Endothelial cell of umbilical vein (primary cell): Measurements from ENCODE around the gene LRP1B. TPM values are rescaled to one million over a fixed set of nuclear protein-coding genes. Genes with fewer than 3 reads are reported as not detected.

Experiments used
- BruUV-seq: library from RNA; stranded (reverse); fragments of 400-500 nt; replicated peaks from 2 replicates; lab custom pipeline; 2021; lab: Mats Ljungman, UMichigan
- CTCF ChIA-PET: fragments of 300-600, 350-600 bp; sonication (Branson Sonifier 250); formaldehyde crosslinking; loops from one replicate; lab custom pipeline; 2021; ENCODE audit warnings: antibody characterized with exemption, inconsistent platforms; lab: Charles Lee
- POLR2A ChIA-PET: fragments of 300-600, 350-600 bp; sonication (Branson Sonifier 250); formaldehyde crosslinking; loops from one replicate; lab custom pipeline; 2021; ENCODE audit warnings: antibody characterized with exemption, inconsistent platforms; lab: Charles Lee
- DNase-seq: peaks from one replicate; pipeline ENCODE4 v3.0.0-alpha.2; 2011; ENCODE audit warnings: low read depth, low spot score
- FAIRE-seq: peaks from 2 replicates; lab custom pipeline; 2011; peaks lifted over from hg19 to GRCh38; lab: Jason Lieb, UNC
- H2AFZ ChIP-seq: 2 replicates; pipeline ENCODE4 v1.6.0; 2012; ENCODE audit warnings: low read depth, low read length, control low read depth, inconsistent platforms
- H3K27ac ChIP-seq: 2 replicates; pipeline ENCODE4 v1.5.1; 2011; ENCODE audit warnings: low read depth, mild to moderate bottlenecking, control low read depth, low read length, moderate library complexity; ENCODE audit not compliant: insufficient read depth
- H3K27me3 ChIP-seq, 2 experiments: 2 replicates each; pipeline versions ENCODE4 v1.6.0 to v1.6.1; 2011; ENCODE audit warnings: low read length in 2 of 2, mixed read lengths in 1 of 2; ENCODE audit not compliant: control insufficient read depth in 2 of 2, insufficient read depth in 2 of 2
- H3K36me3 ChIP-seq, 2 experiments: 2 replicates in 1 of 2; 3 replicates in 1 of 2; pipeline ENCODE4 v1.5.1; 2011; ENCODE audit warnings: low read length in 2 of 2, mild to moderate bottlenecking in 1 of 2, moderate library complexity in 1 of 2; ENCODE audit not compliant: control insufficient read depth in 2 of 2, insufficient read depth in 2 of 2; ENCODE audit errors: extremely low read depth in 1 of 2
- H3K4me1 ChIP-seq: 3 replicates; pipeline ENCODE4 v1.5.1; 2011; ENCODE audit warnings: mild to moderate bottlenecking, low read length; ENCODE audit not compliant: control insufficient read depth, insufficient read depth; ENCODE audit errors: extremely low read depth
- H3K4me2 ChIP-seq: 2 replicates; pipeline ENCODE4 v1.6.1; 2011; ENCODE audit warnings: low read length, control low read depth, mixed read lengths; ENCODE audit not compliant: insufficient read depth
- H3K4me3 ChIP-seq, 3 experiments: fragments of 200-600 bp in 1 of 3; sonication (generic), shearing (Covaris generic) in 1 of 3; replicated peaks in 1 of 3; 2 replicates each; pipeline ENCODE4 v1.5.1; 2011 to 2016; ENCODE audit warnings: control low read depth in 3 of 3, low read length in 3 of 3, mild to moderate bottlenecking in 2 of 3, inconsistent platforms in 1 of 3, low read depth in 1 of 3, moderate library complexity in 1 of 3; ENCODE audit not compliant: insufficient read depth in 1 of 3
- H3K79me2 ChIP-seq: 2 replicates; pipeline ENCODE4 v1.6.0; 2012; ENCODE audit warnings: low read length, inconsistent platforms; ENCODE audit not compliant: control insufficient read depth, insufficient read depth
- H3K9ac ChIP-seq: replicated peaks from 2 replicates; pipeline ENCODE3; 2011; ENCODE audit warnings: low read length, control low read depth; ENCODE audit not compliant: insufficient read depth; ENCODE audit errors: extremely low read depth
- H3K9me1 ChIP-seq: replicated peaks from 3 replicates; pipeline ENCODE4 v1.6.0; 2011; ENCODE audit warnings: mild to moderate bottlenecking, low read length; ENCODE audit not compliant: control insufficient read depth, insufficient read depth; ENCODE audit errors: extremely low read depth
- H3K9me3 ChIP-seq: replicated peaks from 2 replicates; pipeline ENCODE4 v1.5.1; 2012; ENCODE audit warnings: low read length, inconsistent platforms; ENCODE audit not compliant: control insufficient read depth, insufficient read depth
- H4K20me1 ChIP-seq: replicated peaks from 2 replicates; pipeline ENCODE3; 2011; ENCODE audit warnings: mild to moderate bottlenecking, low read length; ENCODE audit not compliant: control insufficient read depth, insufficient read depth; ENCODE audit errors: extremely low read depth
- EZH2 ChIP-seq: IDR thresholded peaks from 2 replicates; pipeline ENCODE4 v1.6.1; 2012; ENCODE audit warnings: borderline replicate concordance, low read depth, mild to moderate bottlenecking, moderate library complexity, low read length, inconsistent platforms; ENCODE audit not compliant: severe bottlenecking
- FOS ChIP-seq: IDR thresholded peaks from 2 replicates; pipeline ENCODE4 v1.6.1; 2011; ENCODE audit warnings: mild to moderate bottlenecking, low read length, moderate library complexity, borderline replicate concordance; ENCODE audit not compliant: insufficient read depth
- GATA2 ChIP-seq: IDR thresholded peaks from 2 replicates; pipeline ENCODE4 v1.7.0; 2011; ENCODE audit warnings: low read depth, mild to moderate bottlenecking, moderate library complexity, mixed read lengths, low read length; ENCODE audit not compliant: insufficient read length, insufficient read depth
- JUN ChIP-seq: IDR thresholded peaks from 2 replicates; pipeline ENCODE4 v1.6.1; 2011; ENCODE audit warnings: borderline replicate concordance, low read depth; ENCODE audit not compliant: insufficient read length, insufficient read depth
- MAX ChIP-seq: IDR thresholded peaks from 2 replicates; pipeline ENCODE4 v1.6.1; 2011; ENCODE audit not compliant: insufficient read depth, insufficient read length
- MYC ChIP-seq: IDR thresholded peaks from one replicate; pipeline ENCODE4 v1.6.1; 2011; ENCODE audit warnings: mild to moderate bottlenecking, low read depth, low read length
- POLR2A ChIP-seq: IDR thresholded peaks from 2 replicates; pipeline ENCODE4 v1.6.1; 2012; ENCODE audit warnings: low read depth, mild to moderate bottlenecking, control low read depth, low read length
- POLR2AphosphoS5 ChIP-seq: IDR thresholded peaks from 2 replicates; pipeline ENCODE4 v1.6.1; 2012; ENCODE audit warnings: low read depth, mild to moderate bottlenecking, control low read depth, low read length, moderate library complexity; ENCODE audit not compliant: insufficient read depth
- dilution Hi-C: fragments of 300-500 bp; cut with MboI; formaldehyde crosslinking; loops from one replicate; pipeline ENCODE4 v1.15.0; 2019; ENCODE audit warnings: low sequenced_read_pairs; ENCODE audit not compliant: extremely low pct_ligation_motif_present
- intact Hi-C: fragments of 100-400 bp; cut with micrococcal nuclease; formaldehyde crosslinking; loops from one replicate; pipeline ENCODE4 v1.10.0; 2022
- polyA plus RNA-seq, 4 experiments: library from polyadenylated mRNA; depleted of rRNA in 3 of 4; stranded (reverse) in 3 of 4; unstranded in 1 of 4; fragments of >200 nt; gene quantifications; 2 replicates each; pipeline versions ENCODE4 v1.2.1 to v1.2.3, GENCODE V29; 2011 to 2012; ENCODE audit warnings: missing spikeins in 1 of 4
- total RNA-seq: library from RNA; stranded (reverse); gene quantifications from 2 replicates; pipeline ENCODE4 v1.2.3, GENCODE V29; 2021
- TF ChIP-seq, protein P1 (sequence below), 2 donors: IDR thresholded peaks; 1 replicate in 1 of 2; 2 replicates in 1 of 2; pipeline ENCODE4 v1.5.1; 2011; ENCODE audit warnings: low read length in 2 of 2, mild to moderate bottlenecking in 2 of 2, moderate library complexity in 2 of 2, control low read depth in 1 of 2, inconsistent platforms in 1 of 2, low read depth in 1 of 2; ENCODE audit not compliant: insufficient read depth in 1 of 2; ENCODE audit errors: extremely low read depth in 1 of 2

LRP1B gene
- total and polyA plus RNA-seq, 2 donors (not counting 3 experiments of a cell fraction or from before 2014, with no cell fraction given), result 0.03 to 0.07 TPM

- no TSS peak for BruUV-seq
- Histone ChIP-seq H3K9me1 (no peaks in the 10 kb centered on the region), H3K4me2 (no peak overlapping the region), H3K4me1 (no peaks in the 10 kb centered on the region), H3K27ac (no peak overlapping the region), H3K9me3 (no peaks in the 10 kb centered on the region), H4K20me1 (no peaks in the 10 kb centered on the region), H3K4me3 (no peak overlapping the region), H2AFZ (no peak overlapping the region), H3K27me3 (no peaks in the 10 kb centered on the region), H3K9ac (no peak overlapping the region), H3K79me2 (no peaks in the 10 kb centered on the region), H3K36me3 (no peaks in the 10 kb centered on the region)
- ChIA-PET POLR2A (no interaction called here), CTCF (no interaction called here)
- no peak for TF ChIP-seq MAX
- TF ChIP-seq, protein P1, sequence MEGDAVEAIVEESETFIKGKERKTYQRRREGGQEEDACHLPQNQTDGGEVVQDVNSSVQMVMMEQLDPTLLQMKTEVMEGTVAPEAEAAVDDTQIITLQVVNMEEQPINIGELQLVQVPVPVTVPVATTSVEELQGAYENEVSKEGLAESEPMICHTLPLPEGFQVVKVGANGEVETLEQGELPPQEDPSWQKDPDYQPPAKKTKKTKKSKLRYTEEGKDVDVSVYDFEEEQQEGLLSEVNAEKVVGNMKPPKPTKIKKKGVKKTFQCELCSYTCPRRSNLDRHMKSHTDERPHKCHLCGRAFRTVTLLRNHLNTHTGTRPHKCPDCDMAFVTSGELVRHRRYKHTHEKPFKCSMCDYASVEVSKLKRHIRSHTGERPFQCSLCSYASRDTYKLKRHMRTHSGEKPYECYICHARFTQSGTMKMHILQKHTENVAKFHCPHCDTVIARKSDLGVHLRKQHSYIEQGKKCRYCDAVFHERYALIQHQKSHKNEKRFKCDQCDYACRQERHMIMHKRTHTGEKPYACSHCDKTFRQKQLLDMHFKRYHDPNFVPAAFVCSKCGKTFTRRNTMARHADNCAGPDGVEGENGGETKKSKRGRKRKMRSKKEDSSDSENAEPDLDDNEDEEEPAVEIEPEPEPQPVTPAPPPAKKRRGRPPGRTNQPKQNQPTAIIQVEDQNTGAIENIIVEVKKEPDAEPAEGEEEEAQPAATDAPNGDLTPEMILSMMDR (IDR thresholded peaks at IDR 0.05; ENCODE audit: extremely low read depth in 1 of 2, insufficient read depth in 1 of 2, low read depth in 1 of 2, low read length in 2 of 2), result no peak
- TF ChIP-seq MYC, result no peak
- TF ChIP-seq FOS, result no peak
- no peak for TF ChIP-seq EZH2
- no peak for TF ChIP-seq POLR2AphosphoS5
- no peak for TF ChIP-seq GATA2
- TF ChIP-seq POLR2A, result no peak
- TF ChIP-seq JUN, result no peak
- dilution Hi-C loops (no loop called here), intact Hi-C loops (no loop called here)
- no peak for DNase-seq
- no peak for FAIRE-seq
These were observed 48.4 kb downstream of the LRP1B start for GRCh38 chr2:142082368-142082767.
